Panc1 (cell line): ENCODE measurements around the gene RAB30. TPM values are rescaled to one million over a fixed set of nuclear protein-coding genes. Genes with fewer than 3 reads are reported as not detected.
A peak's percentile ranks its signal among the peaks of the same experiment; 100 is the strongest.

Experiments
- ATAC-seq: fragments of 200-7000 bp; cut with Tn5 transposase; 2 replicates; pipeline ENCODE4 v1.9.1; 2020; ENCODE audit warnings: mild to moderate bottlenecking, moderate library complexity
- BruUV-seq: library from RNA; stranded (reverse); fragments of 400-500 nt; replicated peaks from 2 replicates; lab custom pipeline; 2021; lab: Mats Ljungman, UMichigan
- CTCF ChIA-PET: fragments of 300-600 bp; sonication (Branson Sonifier 250); formaldehyde crosslinking; loops from one replicate; lab custom pipeline; 2022; ENCODE audit warnings: antibody characterized with exemption; lab: Charles Lee
- POLR2A ChIA-PET: fragments of 300-600 bp; sonication (Branson Sonifier 250); formaldehyde crosslinking; loops from one replicate; lab custom pipeline; 2022; ENCODE audit warnings: antibody characterized with exemption; lab: Charles Lee
- DNase-seq: peaks from one replicate; pipeline ENCODE4 v3.0.0-alpha.2; 2010; ENCODE audit warnings: low read depth, low spot score
- H3K27ac ChIP-seq: 2 replicates; pipeline ENCODE4 v1.5.1; 2011; ENCODE audit warnings: mild to moderate bottlenecking, low read length, inconsistent platforms
- H3K27me3 ChIP-seq: fragments of 200-500 bp; sonication (Bioruptor generic); 2 replicates; pipeline ENCODE4 v1.6.0; 2014; ENCODE audit warnings: low read length, inconsistent platforms; ENCODE audit not compliant: control insufficient read depth, insufficient read depth
- H3K36me3 ChIP-seq: fragments of 200-500 bp; sonication (Bioruptor generic); 2 replicates; pipeline ENCODE4 v1.5.1; 2014; ENCODE audit warnings: inconsistent platforms, mild to moderate bottlenecking, low read length, moderate library complexity; ENCODE audit not compliant: control insufficient read depth, insufficient read depth
- H3K4me1 ChIP-seq: 2 replicates; pipeline ENCODE4 v1.5.1; 2011; ENCODE audit warnings: inconsistent platforms, mild to moderate bottlenecking, low read length, moderate library complexity; ENCODE audit not compliant: control insufficient read depth, insufficient read depth
- H3K4me3 ChIP-seq, 2 experiments: 2 replicates each; pipeline ENCODE4 v1.5.1; 2011 to 2012; ENCODE audit warnings: low read depth in 2 of 2, low read length in 2 of 2, mild to moderate bottlenecking in 2 of 2, inconsistent platforms in 1 of 2, moderate library complexity in 1 of 2
- H3K9me3 ChIP-seq: fragments of 200-500 bp; sonication (Bioruptor generic); 2 replicates; pipeline ENCODE4 v1.5.1; 2014; ENCODE audit warnings: low read depth, mild to moderate bottlenecking, inconsistent platforms, low read length, moderate library complexity; ENCODE audit not compliant: control insufficient read depth, insufficient read depth
- POLR2AphosphoS5 ChIP-seq: IDR thresholded peaks from 2 replicates; pipeline ENCODE4 v1.6.1; 2012; ENCODE audit warnings: mild to moderate bottlenecking, low read depth, low read length, moderate library complexity
- REST ChIP-seq, 2 experiments: IDR thresholded peaks; 2 replicates each; pipeline ENCODE4 v1.6.1; 2011 to 2012; ENCODE audit warnings: low read depth in 2 of 2, control low read depth in 1 of 2, low read length in 1 of 2, mild to moderate bottlenecking in 1 of 2, moderate library complexity in 1 of 2; ENCODE audit not compliant: insufficient read depth in 1 of 2
- SIN3A ChIP-seq: IDR thresholded peaks from 2 replicates; pipeline ENCODE4 v1.6.1; 2012; ENCODE audit warnings: low read depth, mild to moderate bottlenecking, low read length, moderate library complexity, borderline replicate concordance; ENCODE audit not compliant: insufficient read depth
- TCF7L2 ChIP-seq: IDR thresholded peaks from 2 replicates; pipeline ENCODE4 v1.6.1; 2011; ENCODE audit warnings: mild to moderate bottlenecking, low read depth, low read length, inconsistent platforms
- in situ Hi-C: cut with HindIII; loops from 2 replicates; pipeline ENCODE4 v1.10.0; 2016; ENCODE audit warnings: low sequenced_read_pairs, low pct_unique_long_range_greater_than_20kb
- intact Hi-C: fragments of 100-400 bp; cut with micrococcal nuclease; formaldehyde crosslinking; loops from one replicate; pipeline ENCODE4 v1.10.0; 2022; ENCODE audit not compliant: unreplicated experiment
- total RNA-seq: library from RNA; stranded (reverse); gene quantifications from one replicate; pipeline ENCODE4 v1.2.1, GENCODE V29; 2021; ENCODE audit not compliant: unreplicated experiment
- TF ChIP-seq, protein P1 (sequence below): fragments of 450-650 bp; IDR thresholded peaks from 2 replicates; pipeline ENCODE4 v1.5.1; 2017; ENCODE audit warnings: mild to moderate bottlenecking

The RAB30 gene
- total RNA-seq, 1 experiment from 2014 or later, result 19.0 TPM

DNA sequence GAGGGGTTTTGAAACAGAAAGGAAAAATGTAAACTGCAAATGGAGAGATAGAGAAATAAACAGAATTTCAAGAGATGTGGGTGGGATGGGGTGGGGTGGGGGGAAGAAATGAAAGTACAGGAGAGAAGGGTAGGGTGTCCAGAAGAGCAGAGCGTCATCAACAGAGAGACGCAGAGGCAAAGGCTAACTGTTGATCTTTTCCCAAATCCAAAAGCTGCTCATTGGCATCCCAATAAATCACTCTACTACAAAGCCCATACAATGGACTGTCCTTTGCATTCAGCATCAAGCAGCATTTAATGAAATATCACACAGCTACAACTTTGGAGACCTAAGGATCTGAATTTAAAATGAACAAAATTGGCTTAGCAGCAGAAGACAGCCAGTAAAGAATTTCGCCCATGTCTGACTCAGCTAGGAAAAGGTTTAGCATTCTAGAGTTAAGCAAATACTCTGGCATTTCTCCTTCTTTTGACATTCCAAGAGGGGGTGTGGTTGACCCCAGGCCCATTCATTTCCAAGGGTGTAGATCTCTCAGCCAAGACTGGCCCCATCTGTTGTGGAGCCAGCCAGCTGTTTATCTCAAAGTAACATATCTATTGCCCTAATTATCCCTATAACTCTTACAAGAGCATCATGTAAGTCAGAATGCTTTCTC is 1.5 kb downstream of the RAB30 start:
- intact Hi-C loops (loop anchor here (5.0 kb wide), 2 partner anchors 87 to 163 kb away; partner anchors contain the start of gene PCF11), in situ Hi-C loops (no loop called here)
- Histone ChIP-seq H3K36me3 (peaks cover 9% of the 10 kb centered on the region), H3K4me1 (peaks cover 25% of the 10 kb centered on the region), H3K27me3 (no peaks in the 10 kb centered on the region), H3K9me3 (no peaks in the 10 kb centered on the region), H3K4me3 (peak overlapping the region; percentile 85 to 99), H3K27ac (peak overlapping the region; percentile 98)
- DNase-seq (no peak), ATAC-seq (no peak)
- ChIA-PET POLR2A (no interaction called here), CTCF (no interaction called here)
- BruUV-seq, result no TSS peak
- TF ChIP-seq REST (IDR thresholded peaks at IDR 0.05; ENCODE audit: insufficient read depth in 1 of 2, low read depth in 2 of 2, low read length in 1 of 2) (no peak), SIN3A (no peak), TCF7L2 (no peak), POLR2AphosphoS5 (no peak)
- TF ChIP-seq, protein P1, sequence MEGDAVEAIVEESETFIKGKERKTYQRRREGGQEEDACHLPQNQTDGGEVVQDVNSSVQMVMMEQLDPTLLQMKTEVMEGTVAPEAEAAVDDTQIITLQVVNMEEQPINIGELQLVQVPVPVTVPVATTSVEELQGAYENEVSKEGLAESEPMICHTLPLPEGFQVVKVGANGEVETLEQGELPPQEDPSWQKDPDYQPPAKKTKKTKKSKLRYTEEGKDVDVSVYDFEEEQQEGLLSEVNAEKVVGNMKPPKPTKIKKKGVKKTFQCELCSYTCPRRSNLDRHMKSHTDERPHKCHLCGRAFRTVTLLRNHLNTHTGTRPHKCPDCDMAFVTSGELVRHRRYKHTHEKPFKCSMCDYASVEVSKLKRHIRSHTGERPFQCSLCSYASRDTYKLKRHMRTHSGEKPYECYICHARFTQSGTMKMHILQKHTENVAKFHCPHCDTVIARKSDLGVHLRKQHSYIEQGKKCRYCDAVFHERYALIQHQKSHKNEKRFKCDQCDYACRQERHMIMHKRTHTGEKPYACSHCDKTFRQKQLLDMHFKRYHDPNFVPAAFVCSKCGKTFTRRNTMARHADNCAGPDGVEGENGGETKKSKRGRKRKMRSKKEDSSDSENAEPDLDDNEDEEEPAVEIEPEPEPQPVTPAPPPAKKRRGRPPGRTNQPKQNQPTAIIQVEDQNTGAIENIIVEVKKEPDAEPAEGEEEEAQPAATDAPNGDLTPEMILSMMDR, result no peak

- intact Hi-C loops, result loop anchor here (5.0 kb wide), 2 partner anchors 88 to 162 kb away; partner anchors contain the start of gene PCF11
These were observed 2.2 kb downstream of the RAB30 start for GRCh38 chr11:83069441-83070043.

More at GRCh38 chr11:83069441-83070043, 2.2 kb downstream of the RAB30 start:
- CTCF ChIA-PET, result no interaction called here
- H3K27me3 ChIP-seq, result no peaks in the 10 kb centered on the region
- in situ Hi-C loops, result no loop called here
- H3K36me3 ChIP-seq, result peaks cover 9% of the 10 kb centered on the region
- peaks cover 25% of the 10 kb centered on the region for H3K4me1 ChIP-seq
- TF ChIP-seq TCF7L2, result no peak
- TF ChIP-seq, protein P1, result no peak
- no peak for TF ChIP-seq POLR2AphosphoS5
- TF ChIP-seq REST (IDR thresholded peaks at IDR 0.05; ENCODE audit: insufficient read depth in 1 of 2, low read depth in 2 of 2, low read length in 1 of 2), result no peak
- no peak for TF ChIP-seq SIN3A
- POLR2A ChIA-PET, result no interaction called here
- DNase-seq (no peak), ATAC-seq (no peak)
- no peaks in the 10 kb centered on the region for H3K9me3 ChIP-seq
- H3K4me3 ChIP-seq, result peak overlapping the region in 1 of 2 experiments; percentile 99; a peak in 3 of 4 replicates
- H3K27ac ChIP-seq, result no peak overlapping the region
- BruUV-seq, result no TSS peak
